LNCaP clone FGC (cell line): ENCODE data around the gene ADAMTS14.

Experiments
- DNase-seq: peaks from one replicate; pipeline ENCODE4 v3.0.0-alpha.2; 2011; ENCODE audit warnings: low read depth
- H3K4me3 ChIP-seq: 2 replicates; pipeline ENCODE4 v1.5.1; 2011; ENCODE audit warnings: mild to moderate bottlenecking, low read depth, low read length, control low read depth
- TF ChIP-seq, protein P1 (sequence below): IDR thresholded peaks from 2 replicates; pipeline ENCODE4 v1.5.1; 2012; ENCODE audit warnings: mild to moderate bottlenecking; ENCODE audit not compliant: control insufficient read depth, insufficient read depth; ENCODE audit errors: extremely low read depth

ADAMTS14 gene

DNA sequence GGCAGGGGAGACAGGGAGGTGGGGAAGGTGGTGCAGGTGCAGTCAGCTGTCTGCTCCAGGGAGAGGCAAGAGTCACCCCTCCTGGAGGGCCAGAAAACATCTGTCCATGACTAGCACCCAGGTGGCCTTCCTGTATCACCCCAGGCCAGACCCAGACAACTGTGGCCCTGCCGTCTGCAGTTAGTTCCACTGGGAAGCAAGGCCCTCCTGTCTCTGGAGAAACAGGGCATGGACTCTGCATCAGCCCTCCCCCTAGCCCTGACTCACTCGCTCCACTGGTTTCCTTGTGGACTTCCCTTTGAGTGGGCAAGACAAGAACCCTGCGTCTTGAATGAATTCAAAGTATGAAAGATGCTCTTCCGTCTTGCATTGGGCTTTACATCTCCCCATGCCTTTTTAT, 100.3 kb downstream of the ADAMTS14 start:
- DNase-seq, result no peak

GRCh38 chr10:70773461-70773860, 101.2 kb downstream of the ADAMTS14 start:
- TF ChIP-seq, protein P1, sequence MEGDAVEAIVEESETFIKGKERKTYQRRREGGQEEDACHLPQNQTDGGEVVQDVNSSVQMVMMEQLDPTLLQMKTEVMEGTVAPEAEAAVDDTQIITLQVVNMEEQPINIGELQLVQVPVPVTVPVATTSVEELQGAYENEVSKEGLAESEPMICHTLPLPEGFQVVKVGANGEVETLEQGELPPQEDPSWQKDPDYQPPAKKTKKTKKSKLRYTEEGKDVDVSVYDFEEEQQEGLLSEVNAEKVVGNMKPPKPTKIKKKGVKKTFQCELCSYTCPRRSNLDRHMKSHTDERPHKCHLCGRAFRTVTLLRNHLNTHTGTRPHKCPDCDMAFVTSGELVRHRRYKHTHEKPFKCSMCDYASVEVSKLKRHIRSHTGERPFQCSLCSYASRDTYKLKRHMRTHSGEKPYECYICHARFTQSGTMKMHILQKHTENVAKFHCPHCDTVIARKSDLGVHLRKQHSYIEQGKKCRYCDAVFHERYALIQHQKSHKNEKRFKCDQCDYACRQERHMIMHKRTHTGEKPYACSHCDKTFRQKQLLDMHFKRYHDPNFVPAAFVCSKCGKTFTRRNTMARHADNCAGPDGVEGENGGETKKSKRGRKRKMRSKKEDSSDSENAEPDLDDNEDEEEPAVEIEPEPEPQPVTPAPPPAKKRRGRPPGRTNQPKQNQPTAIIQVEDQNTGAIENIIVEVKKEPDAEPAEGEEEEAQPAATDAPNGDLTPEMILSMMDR, result no peak
- no peak for DNase-seq
- no peak overlapping the region for H3K4me3 ChIP-seq

More for the DNA sequence above, 100.3 kb downstream of the ADAMTS14 start:
- TF ChIP-seq, protein P1, result no peak
- no peak overlapping the region for H3K4me3 ChIP-seq

- H3K4me3 ChIP-seq, result no peak overlapping the region
- DNase-seq, result no peak
- TF ChIP-seq, protein P1, result no peak
Measured at GRCh38 chr10:70773965-70774809, 101.9 kb downstream of the ADAMTS14 start.

DNA sequence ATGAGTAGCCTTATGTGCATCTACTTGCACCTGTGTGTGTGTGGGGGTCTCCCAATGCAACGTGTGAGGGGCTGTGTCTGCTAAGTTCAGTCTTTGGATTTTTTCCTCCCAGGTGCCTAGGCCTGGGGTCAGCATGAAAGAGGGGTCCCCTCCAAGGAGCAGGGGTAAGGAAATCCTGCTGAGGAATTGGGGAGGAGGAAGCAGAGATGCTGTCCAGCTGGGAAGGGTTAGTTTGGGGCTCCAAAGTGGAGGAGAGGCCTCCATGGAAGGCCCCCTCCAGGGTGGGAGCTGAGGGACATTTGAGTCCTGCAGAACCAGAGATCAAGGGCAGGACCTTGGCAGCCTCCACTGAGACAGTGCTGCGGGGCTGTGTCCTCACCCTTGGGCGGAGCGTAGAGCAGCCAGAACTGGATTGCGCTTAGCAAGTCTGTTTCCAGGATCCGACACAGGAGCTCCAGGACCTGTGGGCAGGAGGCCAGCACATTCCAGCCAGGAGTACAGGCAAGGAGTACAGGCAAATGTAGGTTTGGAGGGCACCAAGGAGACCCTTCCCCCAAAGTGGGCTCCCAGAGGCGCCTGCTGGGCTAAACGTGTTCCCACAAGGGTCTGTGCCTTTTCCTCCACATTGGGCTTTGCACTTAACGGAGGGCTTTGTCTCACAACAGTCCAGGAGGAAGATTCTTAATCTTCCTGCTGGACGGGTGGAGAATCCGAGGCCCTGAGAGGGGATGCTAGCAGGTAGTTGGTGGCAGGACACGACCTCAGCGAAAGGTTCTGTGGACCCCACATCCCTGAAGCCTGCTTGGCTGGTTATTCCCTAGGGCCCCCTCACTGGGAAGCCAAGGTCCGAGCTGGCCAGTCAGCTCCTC, 102.7 kb downstream of the ADAMTS14 start:
- DNase-seq, result peak; percentile 68
- TF ChIP-seq, protein P1, result no peak
- H3K4me3 ChIP-seq, result no peak overlapping the region

GRCh38 chr10:70775679-70776454, 103.6 kb downstream of the ADAMTS14 start:
- TF ChIP-seq, protein P1, result no peak
- H3K4me3 ChIP-seq, result no peak overlapping the region
- DNase-seq, result no peak

GRCh38 chr10:70776455-70777005, 104.2 kb downstream of the ADAMTS14 start:
- H3K4me3 ChIP-seq, result no peak overlapping the region
- DNase-seq, result no peak
- TF ChIP-seq, protein P1, result no peak
